ENCODE data around the gene GPATCH1.

- no peak for TF ChIP-seq POLR2A (IDR thresholded peaks at IDR 0.05)
- TF ChIP-seq CTCF (IDR thresholded peaks at IDR 0.05) = no peak
Observed at GRCh38 chr19:33086955-33087354, 6.0 kb downstream of the GPATCH1 start.

All from prostate gland (tissue), 2 donors.